HG03565 (cell line): ENCODE data around the gene PCP4.

Source experiments
- ATAC-seq: cut with Tn5 transposase; IDR thresholded peaks from one replicate; pipeline ENCODE4 v1.9.1; 2021; ENCODE audit warnings: mild to moderate bottlenecking, moderate library complexity; ENCODE audit not compliant: unreplicated experiment

PCP4 gene

DNA sequence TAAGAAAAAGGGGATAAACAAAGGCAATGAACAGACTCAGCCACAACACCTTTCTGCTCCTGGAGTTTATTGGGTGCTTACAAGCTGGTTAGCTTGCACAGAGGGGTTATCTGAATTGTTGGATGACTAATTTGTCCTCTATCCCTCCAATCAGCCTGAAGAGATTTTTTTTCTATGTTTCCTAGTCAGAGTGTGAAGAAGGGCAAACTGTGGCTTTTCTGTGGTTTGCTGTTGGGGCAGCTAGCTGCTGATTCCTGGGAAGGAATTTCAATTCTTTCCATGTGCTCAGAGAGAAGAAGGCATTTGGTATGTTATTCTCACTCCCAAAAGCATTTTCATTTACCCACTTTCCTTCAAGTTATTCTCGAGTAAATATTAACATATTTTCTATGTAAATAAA, 48.6 kb downstream of the PCP4 start:
- no peak for ATAC-seq

DNA sequence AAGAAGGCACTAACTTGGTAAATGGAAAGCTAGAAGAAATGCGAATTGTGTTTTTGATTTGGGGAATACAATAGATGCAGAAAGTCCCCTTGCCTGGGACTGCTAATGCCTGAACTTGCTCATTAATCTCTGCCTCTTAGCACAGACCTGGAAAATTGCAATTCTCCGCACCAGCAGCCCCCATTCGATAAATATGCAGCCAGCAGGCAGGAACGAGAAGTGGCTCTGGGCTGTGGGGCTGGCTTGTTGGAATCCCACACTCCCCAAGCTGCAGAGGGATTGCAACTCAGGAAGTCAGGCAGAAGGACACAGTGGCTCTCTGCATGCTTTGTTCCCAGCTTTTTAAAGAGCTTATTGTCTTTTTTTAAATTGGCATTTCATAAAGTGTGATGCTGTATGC, 51.3 kb downstream of the PCP4 start:
- no peak for ATAC-seq

DNA sequence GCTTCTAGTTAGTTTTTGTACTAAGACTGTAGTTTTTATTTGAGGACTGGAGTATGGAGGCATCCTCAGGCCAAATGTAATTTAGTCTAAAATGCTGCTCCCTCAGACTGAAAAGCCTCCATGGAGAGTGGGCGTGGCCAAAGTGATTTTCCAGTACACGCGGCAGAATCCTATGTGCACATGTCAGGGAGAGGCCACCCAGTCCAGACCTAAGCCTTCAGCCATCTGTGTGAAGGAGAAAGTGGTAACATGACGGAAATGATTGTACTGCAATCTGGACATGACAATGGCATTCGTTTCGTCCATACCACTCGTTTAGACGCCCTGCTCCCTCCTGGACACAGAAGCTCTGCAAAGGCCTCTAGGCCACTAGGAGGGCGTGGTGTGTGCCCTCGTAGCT, 56.2 kb downstream of the PCP4 start:
- no peak for ATAC-seq

DNA sequence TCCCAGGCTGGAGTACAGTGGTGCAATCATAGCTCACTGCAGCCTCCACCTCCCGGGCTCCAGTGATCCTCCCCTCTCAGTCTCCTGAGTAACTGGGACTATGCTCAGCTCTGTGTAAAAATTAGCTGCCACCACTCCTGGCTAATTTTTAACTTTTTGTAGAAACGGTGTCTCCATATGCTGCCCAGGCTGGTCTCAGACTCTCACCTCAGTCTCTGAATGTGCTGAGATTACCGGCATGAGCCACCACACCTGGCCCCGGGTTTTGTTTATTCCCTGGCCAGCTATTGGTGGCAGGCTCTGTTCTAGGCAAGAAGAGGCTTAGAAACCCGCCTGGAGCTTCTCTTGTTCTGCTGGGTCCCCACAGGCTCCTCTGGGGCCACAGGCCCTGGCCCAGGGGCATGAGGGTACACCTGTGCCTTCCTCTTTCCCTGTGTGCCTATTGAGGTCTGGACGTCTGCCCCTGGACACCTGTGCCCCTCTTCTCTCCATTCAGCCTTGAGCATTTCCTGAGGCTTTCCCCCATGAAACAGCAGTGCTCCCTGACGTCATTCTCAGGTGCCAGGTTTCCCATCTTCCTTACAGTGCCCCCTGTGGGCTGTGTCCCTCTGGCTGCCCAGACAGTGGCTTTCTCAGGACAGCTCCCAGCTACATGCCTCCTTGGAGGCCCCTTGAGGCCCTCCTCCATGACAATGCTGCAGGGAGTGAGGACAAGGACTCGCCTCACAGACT, 57.5 kb downstream of the PCP4 start:
- no peak for ATAC-seq

GRCh38 chr21:39927304-39927886, 60.2 kb downstream of the PCP4 start:
- no peak for ATAC-seq

- ATAC-seq = no peak
Measured at GRCh38 chr21:39932335-39932734, 65.1 kb downstream of the PCP4 start.

GRCh38 chr21:39934895-39935294, 67.7 kb downstream of the PCP4 start:
- ATAC-seq = no peak

- no peak for ATAC-seq
Measured at GRCh38 chr21:39935716-39936115, 68.5 kb downstream of the PCP4 start.

DNA sequence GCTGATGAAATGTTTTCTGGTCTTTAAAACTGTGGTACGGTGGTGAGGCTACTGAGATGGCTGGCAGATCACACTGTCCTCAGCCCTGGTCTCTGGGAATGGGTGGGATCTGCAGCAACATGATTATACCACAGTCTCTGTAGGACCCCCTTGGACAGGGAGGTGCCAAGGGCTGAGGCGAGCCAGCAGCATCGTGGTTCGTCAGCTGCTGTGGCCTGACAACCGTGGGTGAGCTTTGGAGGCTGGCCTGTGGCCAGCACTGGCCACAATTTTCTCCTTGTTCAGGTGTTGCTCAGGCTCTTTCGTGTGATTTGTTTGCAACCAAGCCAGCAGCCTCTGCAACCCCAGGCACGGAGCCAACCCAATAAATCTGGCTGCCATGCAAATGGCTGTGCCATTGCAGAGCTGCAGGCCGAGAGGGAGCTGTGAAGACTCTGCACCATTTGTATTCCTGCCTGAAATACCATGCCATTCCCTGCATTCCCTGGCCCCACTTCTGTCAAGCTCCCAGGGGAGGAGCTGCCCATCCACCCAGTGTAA, 70.9 kb downstream of the PCP4 start:
- no peak for ATAC-seq

- no peak for ATAC-seq
Measured at GRCh38 chr21:39946199-39946598, 79.0 kb downstream of the PCP4 start.

DNA sequence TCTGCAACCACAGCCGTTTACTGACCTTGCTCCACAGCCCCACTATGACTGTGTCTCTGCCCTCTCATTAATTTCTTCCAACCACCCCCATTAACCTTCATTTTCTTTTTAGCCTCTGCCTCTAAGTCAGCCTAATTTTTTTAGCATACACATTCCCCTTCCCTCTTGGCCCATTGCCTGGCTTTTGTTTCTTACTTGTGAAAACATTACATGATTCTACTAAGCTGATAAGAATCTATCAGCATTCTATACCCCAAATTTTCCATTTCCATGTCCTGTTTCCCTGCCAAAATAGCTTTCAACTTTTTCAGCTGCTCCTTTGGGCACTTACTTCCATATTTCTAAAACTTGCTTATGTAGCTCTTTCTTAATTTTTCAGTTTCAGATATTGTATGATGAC, 79.8 kb downstream of the PCP4 start:
- ATAC-seq = no peak

- no peak for ATAC-seq
Measured at GRCh38 chr21:39951183-39952101, 84.2 kb downstream of the PCP4 start.

- ATAC-seq = no peak
Measured at GRCh38 chr21:39952265-39952664, 85.0 kb downstream of the PCP4 start.

DNA sequence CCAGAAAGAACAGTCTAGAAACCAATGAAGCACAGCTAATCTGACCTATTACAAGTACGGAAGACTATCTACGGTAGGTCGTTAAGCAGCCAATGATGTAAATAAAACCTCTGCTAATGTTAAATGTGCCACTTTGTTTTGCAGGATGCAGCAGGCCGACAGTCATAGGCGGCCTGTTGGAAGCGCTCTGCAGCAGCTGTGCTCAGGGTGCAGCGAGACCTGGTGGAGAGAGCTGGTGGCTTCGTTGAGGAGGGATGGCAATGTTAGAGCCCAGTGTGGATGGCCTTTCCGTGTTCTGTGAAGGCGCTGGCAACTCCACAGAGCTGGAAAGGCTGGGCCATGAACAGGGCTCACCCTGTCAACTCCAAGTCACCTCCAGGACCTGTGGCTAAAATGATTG, 87.3 kb downstream of the PCP4 start:
- no peak for ATAC-seq

- no peak for ATAC-seq
Measured at GRCh38 chr21:39955326-39955725, 88.1 kb downstream of the PCP4 start.

DNA sequence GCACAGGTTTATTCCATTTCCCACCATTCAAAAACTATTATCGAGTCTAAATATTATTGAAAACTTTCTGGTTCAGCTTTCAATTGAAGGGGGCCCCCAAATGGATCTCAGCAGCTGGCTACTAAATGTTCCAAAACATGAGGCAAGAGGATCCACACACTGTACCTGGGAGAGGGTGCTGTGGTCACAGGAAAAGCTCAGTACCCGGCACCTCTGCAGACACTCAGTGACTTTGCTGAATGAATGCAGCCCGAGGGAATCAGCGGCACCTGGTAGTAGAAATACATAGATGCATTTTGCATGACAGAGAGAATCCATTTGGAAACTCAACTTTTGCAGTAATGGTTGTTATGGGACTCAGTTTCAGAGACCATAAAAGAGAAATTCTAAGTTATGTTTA, 89.3 kb downstream of the PCP4 start:
- no peak for ATAC-seq

- no peak for ATAC-seq
Measured at GRCh38 chr21:39958731-39959130, 91.5 kb downstream of the PCP4 start.

- ATAC-seq = no peak
Measured at GRCh38 chr21:39961251-39961650, 94.0 kb downstream of the PCP4 start.

- no peak for ATAC-seq
Measured at GRCh38 chr21:39965026-39965425, 97.8 kb downstream of the PCP4 start.

DNA sequence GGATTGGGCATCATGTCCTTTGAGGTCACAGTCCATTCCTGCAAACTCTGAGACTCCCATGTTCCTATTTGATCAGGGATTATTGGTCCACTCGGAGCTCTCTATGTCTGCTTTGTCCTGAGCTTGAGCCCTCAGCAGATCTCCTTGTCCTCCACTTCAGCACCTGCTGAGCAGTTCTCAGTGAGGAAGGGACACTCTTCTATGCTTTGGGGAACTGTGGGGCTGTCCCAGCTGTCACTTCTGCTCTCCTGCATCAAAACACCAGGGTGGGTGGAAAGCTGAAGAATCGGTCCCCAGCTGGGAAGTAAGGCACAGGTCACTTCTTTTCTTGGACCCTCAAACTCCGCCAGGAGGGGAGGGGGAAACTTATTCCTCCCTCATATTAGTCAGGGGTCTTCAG, 99.5 kb downstream of the PCP4 start:
- no peak for ATAC-seq

GRCh38 chr21:39968010-39968409, 100.8 kb downstream of the PCP4 start:
- no peak for ATAC-seq
